Panc1 (cell line): ENCODE measurements around the gene CATSPER2.
"Not testable (repeated sequence)": the region's sequence is repeated elsewhere in the genome, so short reads cannot be mapped to it uniquely, and the experiment has no call there.

Source experiments
- TF ChIP-seq, protein P1 (sequence below): fragments of 450-650 bp; IDR thresholded peaks from 2 replicates; pipeline ENCODE4 v1.5.1; 2017; ENCODE audit warnings: mild to moderate bottlenecking
- TF ChIP-seq, protein P2 (sequence below), 2 experiments: IDR thresholded peaks; 2 replicates each; pipeline ENCODE4 v1.6.1; 2011 to 2012; ENCODE audit warnings: low read depth in 2 of 2, control low read depth in 1 of 2, low read length in 1 of 2, mild to moderate bottlenecking in 1 of 2, moderate library complexity in 1 of 2; ENCODE audit not compliant: insufficient read depth in 1 of 2

- TF ChIP-seq, protein P1, sequence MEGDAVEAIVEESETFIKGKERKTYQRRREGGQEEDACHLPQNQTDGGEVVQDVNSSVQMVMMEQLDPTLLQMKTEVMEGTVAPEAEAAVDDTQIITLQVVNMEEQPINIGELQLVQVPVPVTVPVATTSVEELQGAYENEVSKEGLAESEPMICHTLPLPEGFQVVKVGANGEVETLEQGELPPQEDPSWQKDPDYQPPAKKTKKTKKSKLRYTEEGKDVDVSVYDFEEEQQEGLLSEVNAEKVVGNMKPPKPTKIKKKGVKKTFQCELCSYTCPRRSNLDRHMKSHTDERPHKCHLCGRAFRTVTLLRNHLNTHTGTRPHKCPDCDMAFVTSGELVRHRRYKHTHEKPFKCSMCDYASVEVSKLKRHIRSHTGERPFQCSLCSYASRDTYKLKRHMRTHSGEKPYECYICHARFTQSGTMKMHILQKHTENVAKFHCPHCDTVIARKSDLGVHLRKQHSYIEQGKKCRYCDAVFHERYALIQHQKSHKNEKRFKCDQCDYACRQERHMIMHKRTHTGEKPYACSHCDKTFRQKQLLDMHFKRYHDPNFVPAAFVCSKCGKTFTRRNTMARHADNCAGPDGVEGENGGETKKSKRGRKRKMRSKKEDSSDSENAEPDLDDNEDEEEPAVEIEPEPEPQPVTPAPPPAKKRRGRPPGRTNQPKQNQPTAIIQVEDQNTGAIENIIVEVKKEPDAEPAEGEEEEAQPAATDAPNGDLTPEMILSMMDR = not testable (repeated sequence)
- TF ChIP-seq, protein P2, sequence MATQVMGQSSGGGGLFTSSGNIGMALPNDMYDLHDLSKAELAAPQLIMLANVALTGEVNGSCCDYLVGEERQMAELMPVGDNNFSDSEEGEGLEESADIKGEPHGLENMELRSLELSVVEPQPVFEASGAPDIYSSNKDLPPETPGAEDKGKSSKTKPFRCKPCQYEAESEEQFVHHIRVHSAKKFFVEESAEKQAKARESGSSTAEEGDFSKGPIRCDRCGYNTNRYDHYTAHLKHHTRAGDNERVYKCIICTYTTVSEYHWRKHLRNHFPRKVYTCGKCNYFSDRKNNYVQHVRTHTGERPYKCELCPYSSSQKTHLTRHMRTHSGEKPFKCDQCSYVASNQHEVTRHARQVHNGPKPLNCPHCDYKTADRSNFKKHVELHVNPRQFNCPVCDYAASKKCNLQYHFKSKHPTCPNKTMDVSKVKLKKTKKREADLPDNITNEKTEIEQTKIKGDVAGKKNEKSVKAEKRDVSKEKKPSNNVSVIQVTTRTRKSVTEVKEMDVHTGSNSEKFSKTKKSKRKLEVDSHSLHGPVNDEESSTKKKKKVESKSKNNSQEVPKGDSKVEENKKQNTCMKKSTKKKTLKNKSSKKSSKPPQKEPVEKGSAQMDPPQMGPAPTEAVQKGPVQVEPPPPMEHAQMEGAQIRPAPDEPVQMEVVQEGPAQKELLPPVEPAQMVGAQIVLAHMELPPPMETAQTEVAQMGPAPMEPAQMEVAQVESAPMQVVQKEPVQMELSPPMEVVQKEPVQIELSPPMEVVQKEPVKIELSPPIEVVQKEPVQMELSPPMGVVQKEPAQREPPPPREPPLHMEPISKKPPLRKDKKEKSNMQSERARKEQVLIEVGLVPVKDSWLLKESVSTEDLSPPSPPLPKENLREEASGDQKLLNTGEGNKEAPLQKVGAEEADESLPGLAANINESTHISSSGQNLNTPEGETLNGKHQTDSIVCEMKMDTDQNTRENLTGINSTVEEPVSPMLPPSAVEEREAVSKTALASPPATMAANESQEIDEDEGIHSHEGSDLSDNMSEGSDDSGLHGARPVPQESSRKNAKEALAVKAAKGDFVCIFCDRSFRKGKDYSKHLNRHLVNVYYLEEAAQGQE (IDR thresholded peaks at IDR 0.05; ENCODE audit: insufficient read depth in 1 of 2, low read depth in 2 of 2, low read length in 1 of 2) = not testable (repeated sequence)
These were observed 46.4 kb downstream of the CATSPER2 start for GRCh38 chr15:43602233-43602632.
